ENCODE data around the gene LCTL. TPM values are rescaled to one million over a fixed set of nuclear protein-coding genes. Genes with fewer than 3 reads are reported as not detected.

The LCTL gene
- polyA plus RNA-seq, 1 of the 3 experiments (the other 2 are of a cell fraction): 1.9 TPM

- TF ChIP-seq MEF2A (IDR thresholded peaks at IDR 0.05; ENCODE audit: borderline replicate concordance, low read depth) (no peak), RXRA (IDR thresholded peaks at IDR 0.05; ENCODE audit: borderline replicate concordance, low read depth) (no peak), JUND (IDR thresholded peaks at IDR 0.05) (no peak), RFX5 (IDR thresholded peaks at IDR 0.05; ENCODE audit: low read length) (no peak), RCOR1 (IDR thresholded peaks at IDR 0.05; ENCODE audit: low read length) (0 out of 2 replicates have a peak, but pooled peaks have one; percentile 47), TAF1 (IDR thresholded peaks at IDR 0.05; ENCODE audit: borderline replicate concordance, low read depth, low read length) (no peak), SIN3A (IDR thresholded peaks at IDR 0.05; ENCODE audit: borderline replicate concordance, low read depth, low read length) (no peak), SMC3 (IDR thresholded peaks at IDR 0.05; ENCODE audit: low read depth, low read length) (no peak), ELF1 (IDR thresholded peaks at IDR 0.05) (no peak), RAD21 (IDR thresholded peaks at IDR 0.05; ENCODE audit: low read length) (no peak), CHD2 (IDR thresholded peaks at IDR 0.05; ENCODE audit: low read length, partially characterized antibody) (no peak), GATA2 (CRISPR knock-in tag; IDR thresholded peaks at IDR 0.05) (peak; percentile 44), TEAD4 (IDR thresholded peaks at IDR 0.05; ENCODE audit: borderline replicate concordance, insufficient read depth) (no peak)
Measured at GRCh38 chr15:66595931-66596545, 30.2 kb upstream of the LCTL start (continued).

GRCh38 chr15:66595332-66595731, 29.5 kb upstream of the LCTL start:
- no peaks in the 10 kb centered on the region for H3K9me2 ChIP-seq
- POLR2A ChIA-PET: no interaction called here
- CTCF ChIA-PET: interaction anchor here (0.5 to 1.6 kb wide), 2 partner anchors 28 to 97 kb away, joined by 3 to 4 read pairs; no protein-coding TSS in a partner anchor
- H3K27ac ChIP-seq (ENCODE audit: low read depth in 2 of 2, low read length in 1 of 2): peak overlapping the region in 1 of 2 experiments; percentile 19; a peak in 1 of 4 replicates
- H3K27me3 ChIP-seq (ENCODE audit: insufficient read depth): no peaks in the 10 kb centered on the region
- H4K20me1 ChIP-seq (ENCODE audit: insufficient read depth): no peaks in the 10 kb centered on the region
- H3K36me3 ChIP-seq (replicated peaks in 1 of 2; ENCODE audit: control insufficient read depth in 1 of 2, insufficient read depth in 2 of 2, low read length in 1 of 2): no peaks in the 10 kb centered on the region
- no peak overlapping the region for H3K4me3 ChIP-seq (ENCODE audit: low read depth in 2 of 2, low read length in 1 of 2)
- H3K4me1 ChIP-seq (ENCODE audit: control insufficient read depth in 1 of 2, insufficient read depth in 2 of 2, low read depth in 1 of 2, low read length in 1 of 2): peaks cover 0 to 16% of the 10 kb centered on the region in 2 experiments; a peak in 2 of 4 replicates
- no peak for DNase-seq
- H2AFZ ChIP-seq (ENCODE audit: low read depth): no peak overlapping the region
- H3K4me2 ChIP-seq: no peak overlapping the region
- H3K79me2 ChIP-seq (ENCODE audit: insufficient read depth): no peaks in the 10 kb centered on the region
- no peak overlapping the region for H3K9ac ChIP-seq
- TF ChIP-seq POLR2AphosphoS5 (IDR thresholded peaks at IDR 0.05; ENCODE audit: low read depth, low read length): no peak
- no peak for TF ChIP-seq GABPA (IDR thresholded peaks at IDR 0.05; ENCODE audit: low read depth)
- no peak for TF ChIP-seq ZBTB33 (IDR thresholded peaks at IDR 0.05; ENCODE audit: borderline replicate concordance, low read depth)
- TF ChIP-seq CHD2 (IDR thresholded peaks at IDR 0.05; ENCODE audit: low read length, partially characterized antibody): no peak
- no peak for TF ChIP-seq RXRA (IDR thresholded peaks at IDR 0.05; ENCODE audit: borderline replicate concordance, low read depth)
- no peak for TF ChIP-seq REST (IDR thresholded peaks at IDR 0.05; ENCODE audit: low read depth, low read length)
- TF ChIP-seq MEF2A (IDR thresholded peaks at IDR 0.05; ENCODE audit: borderline replicate concordance, low read depth): no peak
- no peak for TF ChIP-seq YY1 (IDR thresholded peaks at IDR 0.05; ENCODE audit: low read depth)
- H3F3A ChIP-seq (replicated peaks; ENCODE audit: insufficient read depth): peaks cover 12% of the 10 kb centered on the region
- no peaks in the 10 kb centered on the region for H3K9me3 ChIP-seq
